ENCODE results near the gene TMEM91. TPM values are rescaled to one million over a fixed set of nuclear protein-coding genes. Genes with fewer than 3 reads are reported as not detected.

The TMEM91 gene
- total and polyA plus RNA-seq, 2 of the 8 experiments (the other 6 are each of a cell fraction or from before 2014, with no cell fraction given) = 5.3 to 7.4 TPM

- H3K4me3 ChIP-seq (ENCODE audit: extremely low read depth in 1 of 4, insufficient read depth in 2 of 4, low read depth in 3 of 4, low read length in 4 of 4) = no peak overlapping the region
- H3K4me1 ChIP-seq (replicated peaks in 1 of 4; ENCODE audit: control insufficient read depth in 3 of 4, insufficient read depth in 4 of 4, low read length in 3 of 4) = peaks cover 8 to 17% (median 13%) of the 10 kb centered on the region in 4 experiments
- no peaks in the 10 kb centered on the region for H3K9me3 ChIP-seq (ENCODE audit: insufficient read depth in 2 of 2, low read depth in 1 of 2, low read length in 1 of 2)
- no peak overlapping the region for H4K91ac ChIP-seq (replicated peaks; ENCODE audit: insufficient read length, low read length)
- peaks cover 12% of the 10 kb centered on the region for H3K23me2 ChIP-seq (ENCODE audit: low read depth, low read length)
- H4K20me1 ChIP-seq (replicated peaks in 1 of 2; ENCODE audit: control insufficient read depth in 1 of 2, insufficient read depth in 2 of 2, low read length in 2 of 2) = peaks cover 0 to 2% of the 10 kb centered on the region in 2 experiments
- H2BK120ac ChIP-seq (replicated peaks; ENCODE audit: low read depth, low read length) = no peak overlapping the region
- H3K14ac ChIP-seq (ENCODE audit: insufficient read length) = no peak overlapping the region
- H2AK5ac ChIP-seq (ENCODE audit: low read depth, low read length) = no peak overlapping the region
- H3K4me2 ChIP-seq (ENCODE audit: insufficient read depth in 1 of 2, low read depth in 2 of 2, low read length in 2 of 2) = peak overlapping the region; percentile 51 to 67; a peak in 2 of 4 replicates
- H3K4ac ChIP-seq (replicated peaks; ENCODE audit: insufficient read length, low read depth, low read length) = no peak overlapping the region
- H3K27me3 ChIP-seq (replicated peaks in 1 of 4; ENCODE audit: control insufficient read depth in 3 of 4, extremely low read depth in 1 of 4, insufficient read depth in 3 of 4, low read length in 3 of 4) = peaks cover 0 to 9% (median 0%) of the 10 kb centered on the region in 4 experiments; a peak in 3 of 7 replicates
- H3K56ac ChIP-seq (replicated peaks; ENCODE audit: insufficient read length, low read depth, low read length) = no peak overlapping the region
- DNase-seq (ENCODE audit: low read depth in 1 of 2, low spot score in 2 of 2) = no peak
- H4K5ac ChIP-seq (ENCODE audit: insufficient read length, low read depth, low read length) = no peak overlapping the region
- no peak overlapping the region for H2AFZ ChIP-seq (ENCODE audit: low read length)
- no peak overlapping the region for H3K23ac ChIP-seq (ENCODE audit: insufficient read length)
- no peak overlapping the region for H3K18ac ChIP-seq (ENCODE audit: extremely low read depth, low read length)
- no peaks in the 10 kb centered on the region for H3K79me1 ChIP-seq (ENCODE audit: low read depth, low read length)
- H2BK5ac ChIP-seq (ENCODE audit: low read depth, low read length) = no peak overlapping the region
- no peaks in the 10 kb centered on the region for H3K79me2 ChIP-seq (ENCODE audit: control insufficient read depth in 1 of 2, insufficient read depth in 2 of 2, low read length in 2 of 2)
- 69% methylated on average over 4 of the region's 4 CpGs; no CpG with 5 or more reads in 1 of the 2 experiments for WGBS, 2 experiments (ENCODE audit: extremely low coverage in 1 of 2, insufficient coverage in 1 of 2, insufficient read length in 1 of 2, insufficient replicate concordance in 2 of 2, low coverage in 1 of 2, low lambda C conversion rate in 2 of 2, missing lambda C conversion rate in 1 of 2)
- H3K9ac ChIP-seq (replicated peaks in 1 of 4; ENCODE audit: extremely low read depth in 1 of 4, low read depth in 3 of 4, low read length in 3 of 4) = no peak overlapping the region
- H2BK20ac ChIP-seq (ENCODE audit: low read length) = no peak overlapping the region
- no peak overlapping the region for H2BK12ac ChIP-seq (ENCODE audit: low read depth, low read length)
- POLR2A ChIA-PET (ENCODE audit: partially characterized antibody) = no interaction called here
- no peak overlapping the region for H2BK15ac ChIP-seq (ENCODE audit: low read length)
- H4K8ac ChIP-seq (ENCODE audit: extremely low read depth, insufficient read depth, low read length) = 0 out of 2 replicates have a peak overlapping the region, but pooled peaks have one; percentile 57
- CTCF ChIA-PET (ENCODE audit: partially characterized antibody) = no interaction called here
- no peak overlapping the region for H3K27ac ChIP-seq (ENCODE audit: low read depth, low read length)
- FAIRE-seq = no peak
- H3K36me3 ChIP-seq (ENCODE audit: control insufficient read depth in 2 of 4, insufficient read depth in 4 of 4, low read length in 3 of 4) = no peaks in the 10 kb centered on the region
- TF ChIP-seq SP1 (IDR thresholded peaks at IDR 0.05; ENCODE audit: low read depth, low read length) (no peak), SP4 (IDR thresholded peaks at IDR 0.05; ENCODE audit: low read length) (no peak), TEAD4 (IDR thresholded peaks at IDR 0.05; ENCODE audit: low read depth, low read length) (no peak), POU5F1 (IDR thresholded peaks at IDR 0.05; ENCODE audit: low read depth, low read length) (no peak), FOSL1 (IDR thresholded peaks at IDR 0.05; ENCODE audit: insufficient read depth, low read depth, low read length) (no peak)
Observed at GRCh38 chr19:41330481-41330880, 45.9 kb upstream of the TMEM91 start.

All from H1 (cell line).